AG10803 (cell line): Measurements from ENCODE around the gene HGD.
A peak's percentile ranks its signal among the peaks of the same experiment; 100 is the strongest.
"Not testable (repeated sequence)": the region's sequence is repeated elsewhere in the genome, so short reads cannot be mapped to it uniquely, and the experiment has no call there.

Experiments
- DNase-seq: peaks from one replicate; pipeline ENCODE4 v3.0.0; 2010; ENCODE audit warnings: low read depth
- H3K4me3 ChIP-seq: 2 replicates; pipeline ENCODE4 v1.5.1; 2011; ENCODE audit warnings: mild to moderate bottlenecking, low read length, control low read depth
- TF ChIP-seq, protein P1 (sequence below): conservative IDR thresholded peaks from 2 replicates; pipeline ENCODE4 v1.5.1; 2011; ENCODE audit warnings: mild to moderate bottlenecking, low read length, control low read depth, inconsistent platforms

HGD gene

DNA sequence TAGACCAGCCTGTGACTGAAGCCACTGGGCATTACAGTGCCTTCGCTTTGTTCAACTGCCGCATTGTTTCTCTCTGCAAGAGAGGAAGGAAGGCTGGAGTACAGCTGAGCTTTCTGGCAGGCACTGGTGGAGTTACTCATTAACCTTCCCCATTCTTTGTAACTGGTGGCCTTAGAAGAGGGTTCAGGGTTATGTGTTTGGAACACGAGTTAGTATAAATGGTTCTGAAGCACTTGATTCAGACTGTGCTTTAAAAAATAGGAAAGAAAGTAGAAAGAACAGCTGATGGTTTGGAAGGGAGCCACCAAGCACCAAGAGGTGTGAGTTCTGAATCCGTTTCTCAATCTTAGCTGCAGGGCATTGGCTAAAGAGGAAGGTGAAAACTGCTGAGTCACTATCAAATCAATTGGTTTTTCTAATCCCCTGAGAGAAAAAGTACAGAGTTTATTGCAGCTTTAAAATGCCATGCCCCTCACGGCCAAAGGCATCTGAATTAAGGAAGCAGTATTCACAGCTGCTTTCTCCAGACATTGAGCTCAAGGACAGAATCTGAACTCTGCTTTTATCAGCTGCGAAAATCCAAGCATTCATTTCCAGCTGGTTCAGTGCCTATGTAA is 3.6 kb downstream of the HGD start:
- H3K4me3 ChIP-seq: no peak overlapping the region
- DNase-seq: peak; percentile 72
- TF ChIP-seq, protein P1, sequence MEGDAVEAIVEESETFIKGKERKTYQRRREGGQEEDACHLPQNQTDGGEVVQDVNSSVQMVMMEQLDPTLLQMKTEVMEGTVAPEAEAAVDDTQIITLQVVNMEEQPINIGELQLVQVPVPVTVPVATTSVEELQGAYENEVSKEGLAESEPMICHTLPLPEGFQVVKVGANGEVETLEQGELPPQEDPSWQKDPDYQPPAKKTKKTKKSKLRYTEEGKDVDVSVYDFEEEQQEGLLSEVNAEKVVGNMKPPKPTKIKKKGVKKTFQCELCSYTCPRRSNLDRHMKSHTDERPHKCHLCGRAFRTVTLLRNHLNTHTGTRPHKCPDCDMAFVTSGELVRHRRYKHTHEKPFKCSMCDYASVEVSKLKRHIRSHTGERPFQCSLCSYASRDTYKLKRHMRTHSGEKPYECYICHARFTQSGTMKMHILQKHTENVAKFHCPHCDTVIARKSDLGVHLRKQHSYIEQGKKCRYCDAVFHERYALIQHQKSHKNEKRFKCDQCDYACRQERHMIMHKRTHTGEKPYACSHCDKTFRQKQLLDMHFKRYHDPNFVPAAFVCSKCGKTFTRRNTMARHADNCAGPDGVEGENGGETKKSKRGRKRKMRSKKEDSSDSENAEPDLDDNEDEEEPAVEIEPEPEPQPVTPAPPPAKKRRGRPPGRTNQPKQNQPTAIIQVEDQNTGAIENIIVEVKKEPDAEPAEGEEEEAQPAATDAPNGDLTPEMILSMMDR: no peak

DNA sequence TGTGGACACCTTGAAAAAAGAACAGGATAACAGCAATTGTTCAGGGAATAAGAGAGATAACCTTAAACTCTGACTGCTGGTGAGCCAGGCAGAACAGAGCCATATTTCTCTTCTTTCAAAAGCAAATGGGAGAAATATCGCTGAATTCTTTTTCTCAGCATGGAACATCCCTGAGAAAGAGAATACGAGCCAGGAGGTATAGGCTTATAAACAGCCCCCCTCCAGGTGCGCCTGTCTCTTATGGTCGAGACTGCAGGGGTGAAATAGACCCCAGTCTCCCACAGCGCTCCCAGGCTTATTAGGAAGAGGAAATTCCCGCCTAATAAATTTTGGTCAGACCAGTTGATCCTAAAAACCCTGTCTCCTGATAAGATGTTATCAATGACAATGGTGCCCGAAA is 4.8 kb downstream of the HGD start:
- not testable (repeated sequence) for H3K4me3 ChIP-seq, DNase-seq

DNA sequence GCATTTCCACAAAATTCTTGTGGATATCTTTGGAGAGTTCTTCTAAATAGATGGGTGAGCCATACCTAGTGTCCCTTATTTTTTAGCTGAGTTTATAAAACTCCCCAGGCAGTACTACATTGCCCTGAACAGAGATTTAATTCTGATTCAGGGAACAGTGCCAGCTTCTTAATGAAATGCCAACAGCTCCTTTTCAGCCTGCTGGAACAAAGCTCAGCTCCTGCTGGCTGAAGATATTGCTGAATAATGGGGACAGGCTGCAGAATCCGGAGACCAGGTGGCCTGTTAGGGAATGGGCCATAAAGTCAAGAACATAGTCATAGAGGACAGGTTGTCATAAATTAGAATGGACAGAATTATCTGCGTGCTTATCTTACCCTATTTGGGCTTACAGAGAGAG is 8.9 kb downstream of the HGD start:
- no peak overlapping the region for H3K4me3 ChIP-seq
- TF ChIP-seq, protein P1: no peak
- DNase-seq: no peak

DNA sequence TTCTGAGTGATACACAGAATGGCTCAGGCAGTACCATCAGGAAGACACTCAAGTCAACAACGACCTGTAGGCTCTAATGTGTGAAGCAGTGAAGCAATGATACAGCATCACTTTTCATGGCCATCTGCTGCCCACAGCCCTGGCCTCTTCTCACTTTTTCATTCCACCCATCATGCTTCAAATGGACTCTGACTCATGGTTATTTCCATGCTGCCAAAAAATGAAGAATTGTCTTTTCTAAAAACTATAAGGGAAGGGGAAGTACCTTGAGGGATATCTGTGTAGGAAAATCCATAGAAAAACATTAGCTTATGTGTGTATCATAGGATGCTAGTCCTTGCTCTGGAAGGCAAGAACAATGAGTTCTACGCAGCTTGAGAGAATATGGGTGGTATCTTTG is 11.5 kb downstream of the HGD start:
- no peak for DNase-seq
- H3K4me3 ChIP-seq: no peak overlapping the region

DNA sequence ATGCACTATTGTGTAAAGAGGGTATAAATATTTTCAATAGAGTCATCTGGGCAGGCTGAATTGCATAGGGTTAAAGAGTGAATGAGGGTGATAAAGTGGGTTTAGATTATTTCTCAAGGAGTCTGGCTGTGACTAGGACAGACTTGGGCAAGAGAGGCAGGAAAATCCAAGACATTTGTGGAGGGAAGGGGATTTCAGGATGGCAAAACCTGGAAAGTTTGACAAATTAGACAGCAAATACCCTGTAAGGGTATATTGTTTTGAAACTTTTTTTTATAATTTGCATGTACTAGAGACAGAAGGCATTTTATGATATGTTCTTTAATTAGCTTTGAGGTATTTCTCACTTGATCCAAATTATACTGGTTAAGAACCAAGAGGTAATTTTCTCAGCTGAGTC is 17.1 kb downstream of the HGD start:
- no peak overlapping the region for H3K4me3 ChIP-seq
- DNase-seq: no peak

More for the DNA sequence above, 11.5 kb downstream of the HGD start:
- TF ChIP-seq, protein P1: no peak

DNA sequence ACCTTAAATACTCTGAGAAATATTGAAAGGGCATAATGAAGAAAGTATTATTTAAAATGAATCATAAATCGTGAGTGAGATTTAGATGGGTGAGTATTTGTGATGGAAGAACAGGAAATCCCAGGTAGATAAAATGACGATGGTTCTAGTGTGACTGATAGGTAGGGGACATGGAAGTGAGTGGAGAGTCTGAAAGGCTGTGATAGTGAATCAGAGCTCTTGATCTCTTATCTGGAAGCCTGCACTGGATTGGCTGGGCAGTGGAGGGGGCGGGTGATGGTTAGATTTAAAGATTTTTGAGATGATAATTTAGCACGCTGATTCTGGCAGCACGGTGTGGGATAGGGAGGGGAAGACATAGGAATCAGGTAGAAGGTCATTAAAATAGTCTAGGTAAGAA is 20.1 kb downstream of the HGD start:
- H3K4me3 ChIP-seq: no peak overlapping the region
- TF ChIP-seq, protein P1: no peak
- no peak for DNase-seq

More for the DNA sequence above, 17.1 kb downstream of the HGD start:
- TF ChIP-seq, protein P1: no peak

DNA sequence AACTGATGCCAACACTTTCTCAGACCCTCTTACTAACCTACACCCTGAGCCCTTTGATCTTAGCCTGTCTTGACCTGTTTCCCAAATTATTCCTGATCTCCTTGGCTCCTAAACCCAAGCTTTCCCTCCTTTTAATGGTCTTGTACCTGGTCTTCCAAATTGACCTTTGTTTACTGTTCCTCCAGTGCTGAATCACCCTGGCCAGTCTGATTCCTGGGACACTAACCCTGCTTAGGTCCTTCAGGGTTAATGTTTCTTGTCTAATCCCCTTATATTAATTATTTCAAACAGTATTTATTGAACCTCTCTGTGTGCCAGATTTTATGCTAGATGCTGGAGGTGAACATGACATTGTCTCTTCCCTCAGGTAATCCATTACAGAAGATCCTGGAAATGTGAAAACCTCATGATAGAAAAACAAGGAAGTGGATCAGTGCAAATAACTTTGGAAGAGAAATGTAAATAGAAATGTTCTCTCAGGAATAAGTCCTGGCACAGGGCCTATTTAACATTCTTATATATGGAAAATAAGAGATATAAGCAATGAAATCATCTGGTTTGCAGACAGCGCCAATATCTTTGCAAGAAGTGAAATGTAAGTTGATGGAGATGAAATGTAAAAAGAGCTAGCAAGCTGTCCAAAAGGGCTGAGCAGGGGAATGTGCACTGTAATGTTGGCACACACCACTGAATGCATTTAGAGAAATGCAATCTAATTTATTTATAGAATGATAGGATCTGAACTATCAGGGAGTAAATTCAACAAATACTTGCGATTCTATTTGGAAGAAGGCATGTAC is 20.7 kb downstream of the HGD start:
- no peak for DNase-seq
- TF ChIP-seq, protein P1: no peak
- no peak overlapping the region for H3K4me3 ChIP-seq
